Naive thymus-derived CD8-positive, alpha-beta T cell (primary cell): Measurements from ENCODE around the gene AMELX. TPM values are rescaled to one million over a fixed set of nuclear protein-coding genes. Genes with fewer than 3 reads are reported as not detected.

ENCODE experiments used
- ATAC-seq, 2 donors: fragments of 150-1000 bp; cut with Tn5 transposase in 1 of 2; sonication (Bioruptor Pico), chemical (Tn5 transposase) in 1 of 2; 1 replicate in 1 of 2; 2 replicates in 1 of 2; pipeline ENCODE4 v1.10.0; 2021; ENCODE audit warnings: mild to moderate bottlenecking in 2 of 2, moderate library complexity in 2 of 2
- POLR2A ChIA-PET: fragments of 350-600 bp; sonication (Branson Sonifier 250); formaldehyde crosslinking; loops from one replicate; lab custom pipeline; 2021; ENCODE audit warnings: antibody characterized with exemption; lab: Charles Lee
- DNase-seq, 10 donors: peaks; one replicate each; pipeline versions ENCODE4 v3.0.0 to v3.0.0-alpha.2; 2020 to 2022
- H3K27ac Mint-ChIP-seq, 10 donors: one replicate each; pipeline ENCODE4 v1.8.0; 2020 to 2022; ENCODE audit warnings: mild to moderate bottlenecking in 10 of 10, mixed read lengths in 10 of 10, moderate library complexity in 4 of 10, inconsistent platforms in 1 of 10
- H3K27me3 Mint-ChIP-seq, 5 donors: one replicate each; pipeline ENCODE4 v1.8.0; 2021 to 2022; ENCODE audit warnings: mixed read lengths in 5 of 5
- H3K36me3 Mint-ChIP-seq, 3 donors: one replicate each; pipeline ENCODE4 v1.8.0; 2020 to 2022; ENCODE audit warnings: mixed read lengths in 3 of 3, mild to moderate bottlenecking in 2 of 3, inconsistent platforms in 1 of 3
- H3K4me1 Mint-ChIP-seq, 4 donors: one replicate each; pipeline ENCODE4 v1.8.0; 2021 to 2022; ENCODE audit warnings: mixed read lengths in 4 of 4
- H3K4me3 Mint-ChIP-seq, 10 donors: one replicate each; pipeline ENCODE4 v1.8.0; 2020 to 2022; ENCODE audit warnings: mild to moderate bottlenecking in 10 of 10, mixed read lengths in 10 of 10, moderate library complexity in 6 of 10, inconsistent platforms in 1 of 10
- H3K9me3 Mint-ChIP-seq, 9 donors: one replicate each; pipeline ENCODE4 v1.8.0; 2020 to 2022; ENCODE audit warnings: mixed read lengths in 9 of 9, mild to moderate bottlenecking in 3 of 9, inconsistent platforms in 1 of 9, moderate library complexity in 1 of 9
- polyA plus RNA-seq, 3 donors: library from polyadenylated mRNA; unstranded; fragments of 300-500 nt; fragmentation: Illumina TruSeq; gene quantifications; one replicate each; pipeline ENCODE4 v1.2.3, GENCODE V29; 2021
- total RNA-seq, 8 experiments: library from RNA in 2 of 8; stranded (reverse) in 2 of 8; gene quantifications; one replicate each; pipeline ENCODE4 v1.2.3 and lab custom pipeline; 2021 to 2026

The AMELX gene
- not detected for total RNA-seq
- not detected for polyA plus RNA-seq
- total RNA-seq (lab: John Stamatoyannopoulos, UW) = 0 reads per million in 6 experiments

- DNase-seq (no peak), ATAC-seq (no peak)
- Mint-ChIP-seq H3K27me3 (peaks cover 0 to 2% (median 0%) of the 10 kb centered on the region in 5 donors), H3K4me1 (no peaks in the 10 kb centered on the region), H3K4me3 (no peak within 1 kb of the TSS), H3K9me3 (no peaks in the 10 kb centered on the region), H3K36me3 (no peaks in the 10 kb centered on the region), H3K27ac (no peak within 1 kb of the TSS)
- POLR2A ChIA-PET = no interaction called here
Measured at GRCh38 chrX:11293113-11293512, at the start of gene AMELX. TSS of gene AMELX (plus strand) at chrX:11293413. CDS start at chrX:11294789, 1,376 bp downstream.

- Mint-ChIP-seq H3K27me3 (peaks cover 0 to 5% (median 0%) of the 10 kb centered on the region in 5 donors), H3K4me1 (no peaks in the 10 kb centered on the region), H3K4me3 (no peak overlapping the region), H3K36me3 (no peaks in the 10 kb centered on the region), H3K9me3 (peaks cover 0 to 6% (median 0%) of the 10 kb centered on the region in 9 donors), H3K27ac (no peak overlapping the region)
- ATAC-seq = no peak
- POLR2A ChIA-PET = no interaction called here
- DNase-seq = no peak
Measured at GRCh38 chrX:11244636-11245035, 48.6 kb upstream of the AMELX start.

- DNase-seq (no peak), ATAC-seq (no peak)
- no peak overlapping the region for H3K4me3 Mint-ChIP-seq
- H3K27me3 Mint-ChIP-seq = peaks cover 0 to 9% (median 0%) of the 10 kb centered on the region in 5 donors
- no peaks in the 10 kb centered on the region for H3K36me3 Mint-ChIP-seq
- H3K4me1 Mint-ChIP-seq = no peaks in the 10 kb centered on the region
- POLR2A ChIA-PET = no interaction called here
- peaks cover 0 to 5% (median 0%) of the 10 kb centered on the region in 9 donors for H3K9me3 Mint-ChIP-seq
- H3K27ac Mint-ChIP-seq = no peak overlapping the region
Measured at GRCh38 chrX:11254417-11255109, 38.6 kb upstream of the AMELX start.

- POLR2A ChIA-PET = no interaction called here
- Mint-ChIP-seq H3K9me3 (peaks cover 0 to 9% (median 0%) of the 10 kb centered on the region in 9 donors), H3K27ac (no peak overlapping the region), H3K4me3 (no peak overlapping the region), H3K27me3 (peaks cover 0 to 9% (median 0%) of the 10 kb centered on the region in 5 donors), H3K36me3 (no peaks in the 10 kb centered on the region), H3K4me1 (no peaks in the 10 kb centered on the region)
- no peak for ATAC-seq
- DNase-seq = no peak
Measured at GRCh38 chrX:11257290-11257689, 35.9 kb upstream of the AMELX start.

GRCh38 chrX:11257711-11258110 is 35.5 kb upstream of the AMELX start:
- Mint-ChIP-seq H3K27me3 (peaks cover 0 to 9% (median 0%) of the 10 kb centered on the region in 5 donors), H3K27ac (no peak overlapping the region), H3K4me1 (no peaks in the 10 kb centered on the region), H3K9me3 (peaks cover 0 to 9% (median 0%) of the 10 kb centered on the region in 9 donors), H3K4me3 (no peak overlapping the region), H3K36me3 (no peaks in the 10 kb centered on the region)
- DNase-seq (no peak), ATAC-seq (no peak)
- POLR2A ChIA-PET = no interaction called here

- no peaks in the 10 kb centered on the region for H3K4me1 Mint-ChIP-seq
- peaks cover 0 to 9% (median 0%) of the 10 kb centered on the region in 9 donors for H3K9me3 Mint-ChIP-seq
- no peak overlapping the region for H3K27ac Mint-ChIP-seq
- no peak overlapping the region for H3K4me3 Mint-ChIP-seq
- POLR2A ChIA-PET = no interaction called here
- no peaks in the 10 kb centered on the region for H3K36me3 Mint-ChIP-seq
- DNase-seq (no peak), ATAC-seq (no peak)
- peaks cover 0 to 9% (median 0%) of the 10 kb centered on the region in 5 donors for H3K27me3 Mint-ChIP-seq
Measured at GRCh38 chrX:11259437-11259836, 33.8 kb upstream of the AMELX start.

- POLR2A ChIA-PET = no interaction called here
- DNase-seq (no peak), ATAC-seq (no peak)
- H3K9me3 Mint-ChIP-seq = peaks cover 0 to 9% (median 0%) of the 10 kb centered on the region in 9 donors
- no peaks in the 10 kb centered on the region for H3K4me1 Mint-ChIP-seq
- H3K4me3 Mint-ChIP-seq = no peak overlapping the region
- no peak overlapping the region for H3K27ac Mint-ChIP-seq
- H3K36me3 Mint-ChIP-seq = no peaks in the 10 kb centered on the region
- H3K27me3 Mint-ChIP-seq = peaks cover 0 to 9% (median 0%) of the 10 kb centered on the region in 5 donors
Measured at GRCh38 chrX:11261260-11261659, 32.0 kb upstream of the AMELX start.

GRCh38 chrX:11264925-11265324 is 28.3 kb upstream of the AMELX start:
- ATAC-seq = no peak
- peaks cover 0 to 5% (median 0%) of the 10 kb centered on the region in 5 donors for H3K27me3 Mint-ChIP-seq
- no peak for DNase-seq
- H3K27ac Mint-ChIP-seq = no peak overlapping the region
- H3K36me3 Mint-ChIP-seq = no peaks in the 10 kb centered on the region
- POLR2A ChIA-PET = no interaction called here
- H3K4me1 Mint-ChIP-seq = no peaks in the 10 kb centered on the region
- H3K9me3 Mint-ChIP-seq = no peaks in the 10 kb centered on the region
- no peak overlapping the region for H3K4me3 Mint-ChIP-seq

- H3K27me3 Mint-ChIP-seq = peaks cover 0 to 5% (median 0%) of the 10 kb centered on the region in 5 donors
- no peak overlapping the region for H3K27ac Mint-ChIP-seq
Measured at GRCh38 chrX:11265352-11265751, 27.9 kb upstream of the AMELX start.

GRCh38 chrX:11266573-11267003 is 26.6 kb upstream of the AMELX start:
- Mint-ChIP-seq H3K4me3 (no peak overlapping the region), H3K27me3 (peaks cover 0 to 5% (median 0%) of the 10 kb centered on the region in 5 donors), H3K9me3 (no peaks in the 10 kb centered on the region), H3K36me3 (no peaks in the 10 kb centered on the region), H3K4me1 (no peaks in the 10 kb centered on the region), H3K27ac (no peak overlapping the region)
- DNase-seq (no peak), ATAC-seq (no peak)
- POLR2A ChIA-PET = no interaction called here

More at GRCh38 chrX:11265352-11265751, 27.9 kb upstream of the AMELX start:
- no peaks in the 10 kb centered on the region for H3K4me1 Mint-ChIP-seq
- DNase-seq = no peak
- no peaks in the 10 kb centered on the region for H3K36me3 Mint-ChIP-seq
- ATAC-seq = no peak
- POLR2A ChIA-PET = no interaction called here
- H3K4me3 Mint-ChIP-seq = no peak overlapping the region
- no peaks in the 10 kb centered on the region for H3K9me3 Mint-ChIP-seq

- no peak for ATAC-seq
- Mint-ChIP-seq H3K4me1 (no peaks in the 10 kb centered on the region), H3K36me3 (no peaks in the 10 kb centered on the region), H3K9me3 (no peaks in the 10 kb centered on the region), H3K27me3 (peaks cover 0 to 5% (median 0%) of the 10 kb centered on the region in 5 donors), H3K27ac (no peak overlapping the region), H3K4me3 (no peak overlapping the region)
- POLR2A ChIA-PET = no interaction called here
- DNase-seq = no peak
Measured at GRCh38 chrX:11267425-11267824, 25.8 kb upstream of the AMELX start.

- no peak for ATAC-seq
- peaks cover 0 to 5% (median 0%) of the 10 kb centered on the region in 5 donors for H3K27me3 Mint-ChIP-seq
- H3K4me1 Mint-ChIP-seq = no peaks in the 10 kb centered on the region
- H3K4me3 Mint-ChIP-seq = no peak overlapping the region
- H3K36me3 Mint-ChIP-seq = no peaks in the 10 kb centered on the region
- POLR2A ChIA-PET = no interaction called here
- DNase-seq = no peak
- H3K27ac Mint-ChIP-seq = no peak overlapping the region
- H3K9me3 Mint-ChIP-seq = no peaks in the 10 kb centered on the region
Measured at GRCh38 chrX:11269006-11269405, 24.2 kb upstream of the AMELX start.

- Mint-ChIP-seq H3K4me3 (no peak overlapping the region), H3K4me1 (no peaks in the 10 kb centered on the region), H3K9me3 (no peaks in the 10 kb centered on the region), H3K36me3 (no peaks in the 10 kb centered on the region), H3K27ac (no peak overlapping the region), H3K27me3 (peaks cover 0 to 5% (median 0%) of the 10 kb centered on the region in 5 donors)
- POLR2A ChIA-PET = no interaction called here
- DNase-seq = no peak
- no peak for ATAC-seq
Measured at GRCh38 chrX:11269996-11270395, 23.2 kb upstream of the AMELX start.
